ENCODE data around the gene FER.

FER gene

GRCh38 chr5:109121225-109121624 lies 373.5 kb downstream of the FER start:
- in situ Hi-C loops (cut with HindIII; ENCODE audit: low pct_ligation_motif_present, low pct_unique_long_range_greater_than_20kb, low sequenced_read_pairs) = no loop called here
- DNase-seq = no peak

- no peak for DNase-seq
- in situ Hi-C loops (cut with HindIII; ENCODE audit: low pct_ligation_motif_present, low pct_unique_long_range_greater_than_20kb, low sequenced_read_pairs) = no loop called here
Measured at GRCh38 chr5:109125755-109126429, 378.2 kb downstream of the FER start.

GRCh38 chr5:109126481-109126880 lies 378.8 kb downstream of the FER start:
- DNase-seq = no peak
- in situ Hi-C loops (cut with HindIII; ENCODE audit: low pct_ligation_motif_present, low pct_unique_long_range_greater_than_20kb, low sequenced_read_pairs) = no loop called here

DNA sequence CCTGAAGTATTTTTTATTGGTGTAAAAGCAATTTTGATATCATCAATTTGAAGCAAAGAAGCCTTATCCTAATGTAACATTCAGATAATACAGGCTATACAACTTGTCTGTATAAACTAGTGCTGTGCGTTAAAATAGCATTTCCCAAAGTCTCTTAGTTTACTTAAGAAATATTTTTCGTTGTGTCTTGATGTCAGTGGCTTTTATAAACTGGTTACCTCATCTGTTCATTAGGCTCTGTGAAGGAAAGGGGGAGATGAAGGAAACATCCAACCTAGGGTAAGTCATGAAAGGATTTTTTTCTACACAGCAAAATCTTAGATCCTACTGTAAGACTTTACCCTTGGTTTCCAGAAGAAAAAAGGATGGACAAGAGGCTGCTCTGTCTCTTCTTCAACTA lies 389.2 kb downstream of the FER start:
- DNase-seq = no peak
- in situ Hi-C loops (cut with HindIII; ENCODE audit: low pct_ligation_motif_present, low pct_unique_long_range_greater_than_20kb, low sequenced_read_pairs) = no loop called here

GRCh38 chr5:109141222-109142200 lies 393.8 kb downstream of the FER start:
- no peak for DNase-seq
- in situ Hi-C loops (cut with HindIII; ENCODE audit: low pct_ligation_motif_present, low pct_unique_long_range_greater_than_20kb, low sequenced_read_pairs) = no loop called here

DNA sequence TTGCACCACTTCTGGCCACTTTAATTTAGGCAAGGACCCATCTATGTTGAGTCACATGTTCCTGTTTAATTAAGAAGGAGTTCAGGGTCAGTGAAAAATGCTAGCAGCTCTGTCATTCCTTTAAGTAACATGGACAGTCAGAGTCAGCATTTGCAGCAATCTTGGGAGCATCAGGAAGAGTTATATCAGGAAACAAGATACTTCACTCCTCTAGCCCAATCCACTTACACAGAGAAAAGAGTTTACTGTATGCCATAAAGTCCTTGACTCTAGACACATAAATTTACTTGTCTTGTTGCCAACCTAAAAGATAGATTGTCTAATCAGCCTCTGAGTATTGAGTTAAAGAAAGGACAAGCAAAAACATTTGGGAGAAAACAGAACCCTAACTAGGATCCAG lies 395.3 kb downstream of the FER start:
- in situ Hi-C loops (cut with HindIII; ENCODE audit: low pct_ligation_motif_present, low pct_unique_long_range_greater_than_20kb, low sequenced_read_pairs) = no loop called here
- DNase-seq = no peak

DNA sequence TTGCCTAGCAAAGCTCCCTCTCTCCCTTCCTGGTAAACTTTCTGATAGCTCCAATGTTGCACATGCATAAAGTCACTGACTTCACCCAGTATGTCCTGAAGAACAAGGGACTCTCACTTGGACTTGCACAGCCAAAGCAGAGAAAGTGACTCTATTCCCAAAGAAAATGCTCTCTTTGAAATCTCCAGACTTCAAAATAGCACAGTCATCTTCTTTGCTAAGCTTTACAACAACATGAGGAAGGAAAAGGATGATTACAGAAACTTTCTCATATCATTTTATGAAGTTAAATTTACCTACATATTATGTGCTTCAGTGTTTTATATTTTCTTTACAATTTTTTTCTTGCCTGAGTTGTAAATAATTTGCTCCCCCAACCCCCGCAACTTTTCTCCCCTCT lies 397.4 kb downstream of the FER start:
- in situ Hi-C loops (cut with HindIII; ENCODE audit: low pct_ligation_motif_present, low pct_unique_long_range_greater_than_20kb, low sequenced_read_pairs) = no loop called here
- no peak for DNase-seq

DNA sequence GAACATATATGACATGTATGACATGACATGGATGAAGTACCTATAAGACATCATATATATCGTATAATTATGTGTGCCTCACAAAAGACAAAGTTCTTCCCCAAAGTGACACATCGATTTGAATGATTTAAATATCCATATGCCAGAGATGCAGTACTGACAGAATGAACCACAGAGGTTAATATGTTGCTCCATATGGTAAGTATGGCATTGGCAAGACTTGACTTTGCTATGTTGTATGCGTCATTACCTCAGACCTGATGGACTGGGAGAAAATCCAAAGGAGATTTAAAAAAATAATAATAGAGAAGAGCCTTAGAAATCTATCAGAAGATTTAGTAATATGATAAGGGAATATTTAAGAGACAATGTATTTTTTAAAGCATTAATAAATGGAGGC lies 398.9 kb downstream of the FER start:
- in situ Hi-C loops (cut with HindIII; ENCODE audit: low pct_ligation_motif_present, low pct_unique_long_range_greater_than_20kb, low sequenced_read_pairs) = no loop called here

DNA sequence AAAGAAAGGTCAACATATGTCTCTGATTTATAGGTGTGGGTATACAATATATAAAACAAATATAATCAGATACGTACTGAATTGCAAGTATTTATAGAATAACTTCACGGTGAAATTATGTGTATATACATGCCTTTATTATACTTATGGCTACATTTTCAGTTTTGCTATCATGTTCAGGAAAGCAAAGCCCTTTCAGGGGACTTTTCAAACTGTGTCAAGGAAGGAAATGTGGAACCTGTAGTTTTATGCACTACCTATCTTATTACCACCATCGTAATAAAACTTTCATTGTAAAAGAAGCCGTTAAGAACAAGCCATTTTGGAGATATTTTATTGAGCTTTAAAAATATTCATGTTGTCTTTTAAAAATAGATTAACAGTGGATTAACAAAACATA lies 404.9 kb downstream of the FER start:
- in situ Hi-C loops (cut with HindIII; ENCODE audit: low pct_ligation_motif_present, low pct_unique_long_range_greater_than_20kb, low sequenced_read_pairs) = no loop called here
- DNase-seq = no peak

More for the DNA sequence above, 398.9 kb downstream of the FER start:
- DNase-seq = no peak

DNA sequence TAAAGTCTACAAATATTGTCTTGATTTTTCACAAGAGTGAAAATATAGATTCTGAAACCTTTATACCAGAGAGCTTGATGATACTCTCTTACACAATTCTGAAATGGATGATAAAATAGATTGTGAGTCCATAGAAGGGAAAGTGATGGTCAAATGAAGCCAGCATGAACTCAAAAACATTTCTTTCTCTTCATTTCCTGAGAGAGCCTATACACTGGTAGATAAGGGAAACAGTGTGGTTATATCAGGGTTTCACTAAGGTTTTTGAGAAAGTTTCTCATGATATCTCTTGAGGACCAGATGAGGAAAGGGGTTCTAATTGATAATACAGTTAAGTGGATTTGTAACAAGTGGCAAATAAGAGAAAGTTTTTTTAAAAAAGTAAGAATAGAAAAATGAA lies 407.9 kb downstream of the FER start:
- DNase-seq = no peak
- in situ Hi-C loops (cut with HindIII; ENCODE audit: low pct_ligation_motif_present, low pct_unique_long_range_greater_than_20kb, low sequenced_read_pairs) = no loop called here

GRCh38 chr5:109156885-109157284 lies 409.2 kb downstream of the FER start:
- DNase-seq = no peak
- in situ Hi-C loops (cut with HindIII; ENCODE audit: low pct_ligation_motif_present, low pct_unique_long_range_greater_than_20kb, low sequenced_read_pairs) = no loop called here

GRCh38 chr5:109160468-109160867 lies 412.8 kb downstream of the FER start:
- no peak for DNase-seq
- in situ Hi-C loops (cut with HindIII; ENCODE audit: low pct_ligation_motif_present, low pct_unique_long_range_greater_than_20kb, low sequenced_read_pairs) = no loop called here

DNA sequence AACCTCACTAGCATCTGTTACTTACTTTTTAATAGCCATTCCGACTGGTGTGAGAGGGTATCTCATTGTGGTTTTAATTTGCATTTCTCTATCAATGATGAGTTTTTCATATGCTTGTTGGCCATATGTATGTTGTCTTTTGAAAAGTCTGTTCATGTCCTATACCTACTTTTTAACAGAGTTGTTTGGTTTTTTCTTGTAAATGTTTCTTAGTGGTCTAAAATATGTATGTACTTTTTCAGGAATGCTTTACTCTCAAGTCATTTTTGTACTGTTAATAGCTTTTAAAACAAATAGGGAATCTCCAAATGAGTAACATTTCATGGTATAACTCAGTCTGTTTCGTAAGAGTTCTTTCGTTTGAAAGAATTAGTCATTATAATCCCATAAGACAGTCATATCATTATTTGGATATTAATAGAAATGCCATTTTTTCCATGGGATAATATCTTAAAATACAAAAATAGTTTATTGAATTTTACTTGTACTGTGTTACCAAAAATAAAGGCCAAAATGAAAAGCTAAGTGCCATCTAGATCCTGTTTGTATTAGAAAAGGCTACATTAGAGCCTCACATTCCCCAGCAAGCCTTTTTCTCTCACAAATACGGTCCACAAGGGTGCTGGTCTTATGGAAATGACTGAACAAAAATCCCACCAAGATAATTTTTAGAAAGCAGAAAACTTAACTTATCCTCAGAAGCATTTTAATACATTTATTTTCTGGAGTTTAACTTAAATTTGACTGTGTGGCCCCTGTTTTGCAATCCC lies 414.4 kb downstream of the FER start:
- in situ Hi-C loops (cut with HindIII; ENCODE audit: low pct_ligation_motif_present, low pct_unique_long_range_greater_than_20kb, low sequenced_read_pairs) = no loop called here

DNA sequence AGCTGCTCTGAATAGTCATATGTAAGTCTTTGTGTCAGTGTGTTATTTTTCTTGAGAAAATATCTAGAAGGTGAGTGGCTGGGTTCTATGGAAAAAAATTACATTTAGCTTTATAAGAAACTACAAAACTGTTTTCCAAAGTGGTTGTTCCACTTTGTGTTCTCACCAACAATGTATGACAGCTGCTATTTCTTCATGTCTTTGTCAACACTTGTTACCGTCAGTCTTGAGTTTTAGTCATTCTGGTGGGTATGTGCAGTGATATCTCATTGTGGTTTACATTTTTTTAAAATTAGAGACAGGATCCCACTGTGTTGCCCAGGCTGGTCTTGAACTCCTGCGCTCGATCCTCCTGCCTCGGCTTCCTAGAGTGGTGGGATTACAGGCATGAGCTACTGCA lies 415.6 kb downstream of the FER start:
- in situ Hi-C loops (cut with HindIII; ENCODE audit: low pct_ligation_motif_present, low pct_unique_long_range_greater_than_20kb, low sequenced_read_pairs) = no loop called here
- DNase-seq = no peak

More for the DNA sequence above, 414.4 kb downstream of the FER start:
- DNase-seq = no peak

GRCh38 chr5:109164001-109164400 lies 416.3 kb downstream of the FER start:
- no peak for DNase-seq
- in situ Hi-C loops (cut with HindIII; ENCODE audit: low pct_ligation_motif_present, low pct_unique_long_range_greater_than_20kb, low sequenced_read_pairs) = no loop called here

DNA sequence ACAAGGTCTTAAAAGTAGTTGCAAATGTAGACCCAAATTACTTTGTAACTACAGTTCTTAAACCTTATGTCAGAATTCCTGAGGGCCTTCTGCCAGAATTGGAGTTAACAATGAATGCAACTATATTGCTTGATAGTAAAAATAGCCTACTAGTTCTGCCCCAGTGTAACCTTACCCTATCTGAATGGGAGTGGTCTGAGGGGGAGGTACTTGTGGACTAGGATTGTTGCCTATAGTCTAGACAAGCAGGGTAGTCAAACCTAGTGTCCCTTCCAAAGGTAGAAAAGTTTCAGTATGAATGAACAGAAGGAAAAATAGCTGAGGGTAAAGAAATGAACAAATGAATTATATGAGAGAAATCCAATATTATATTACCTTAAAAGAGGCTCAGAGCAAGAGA lies 419.9 kb downstream of the FER start:
- DNase-seq = no peak
- in situ Hi-C loops (cut with HindIII; ENCODE audit: low pct_ligation_motif_present, low pct_unique_long_range_greater_than_20kb, low sequenced_read_pairs) = no loop called here

DNA sequence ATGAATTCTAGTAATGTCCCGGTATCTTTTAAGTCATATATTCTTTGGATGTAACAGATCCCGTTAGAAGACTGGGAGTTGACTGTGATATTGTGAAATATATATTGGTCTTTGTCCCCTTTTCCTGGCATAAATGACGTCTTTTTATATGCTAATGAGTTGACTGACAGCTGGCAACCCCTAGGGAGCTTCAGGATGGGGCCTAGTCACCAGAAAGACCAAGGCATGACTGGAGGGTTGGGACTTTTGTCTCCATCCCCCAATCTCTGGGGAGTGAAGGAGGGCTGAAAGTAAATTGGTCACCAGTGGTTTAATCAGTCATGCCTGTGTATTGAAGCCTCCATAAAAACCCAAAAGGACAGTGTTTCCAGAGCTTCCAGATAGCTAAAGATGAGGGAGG lies 420.5 kb downstream of the FER start:
- in situ Hi-C loops (cut with HindIII; ENCODE audit: low pct_ligation_motif_present, low pct_unique_long_range_greater_than_20kb, low sequenced_read_pairs) = no loop called here
- no peak for DNase-seq

DNA sequence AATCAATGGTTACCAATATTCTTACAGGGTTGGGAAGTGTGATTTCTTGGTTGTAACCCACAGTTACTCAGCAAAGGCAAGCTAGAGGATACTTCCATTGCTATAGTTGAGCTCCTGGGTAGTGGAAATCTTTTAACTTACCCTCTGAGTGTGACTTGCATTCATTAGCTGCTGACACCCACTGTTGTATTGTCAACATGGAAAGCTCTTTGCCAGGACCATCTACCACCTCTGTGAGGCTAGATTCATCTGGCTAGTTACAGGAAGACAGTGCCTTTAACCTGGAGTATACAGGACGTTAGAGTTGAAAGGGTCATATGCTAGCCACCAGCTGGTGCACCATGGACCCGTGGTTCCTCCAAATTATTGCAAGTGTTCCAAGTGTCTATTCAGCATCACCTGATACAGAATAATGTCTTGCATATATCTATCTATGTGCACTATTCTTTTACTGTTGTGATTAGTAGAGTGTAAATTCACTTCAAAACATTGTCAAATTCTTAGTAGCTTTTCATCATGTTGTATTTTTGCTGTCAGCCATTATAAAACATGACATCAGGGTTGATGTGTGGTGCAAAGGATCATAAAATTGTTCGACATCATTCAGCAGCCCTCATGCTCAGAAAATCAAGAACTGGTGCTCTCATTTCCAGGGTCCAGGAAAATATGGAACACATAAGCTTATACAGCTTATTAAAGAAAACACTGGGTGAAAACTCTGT lies 423.1 kb downstream of the FER start:
- no peak for DNase-seq
- in situ Hi-C loops (cut with HindIII; ENCODE audit: low pct_ligation_motif_present, low pct_unique_long_range_greater_than_20kb, low sequenced_read_pairs) = no loop called here

Measured in ACHN (cell line).